Measurements from ENCODE around the gene PRUNE2. TPM values are rescaled to one million over a fixed set of nuclear protein-coding genes. Genes with fewer than 3 reads are reported as not detected.
"Not testable (repeated sequence)": the region's sequence is repeated elsewhere in the genome, so short reads cannot be mapped to it uniquely, and the experiment has no call there.

PRUNE2 gene
- total and polyA plus RNA-seq, 12 donors, result 0.87 to 5.7 (median 1.6) TPM

- 71 to 75% methylated on average over 4 of the region's 4 CpGs for WGBS, 2 donors
- DNase-seq (no peak), ATAC-seq (no peak)
- peaks cover 0 to 3% (median 0%) of the 10 kb centered on the region in 7 donors for H3K27me3 ChIP-seq
- peak overlapping the region in 1 of 10 donors; percentile 62 for H3K27ac ChIP-seq
- intact Hi-C loops (cut with DNase I), result no loop called here
- H3K4me1 ChIP-seq, result peaks cover 0 to 24% (median 0%) of the 10 kb centered on the region in 9 donors
- H3K9me3 ChIP-seq, result peaks cover 0 to 12% (median 0%) of the 10 kb centered on the region in 11 donors
- H3K36me3 ChIP-seq, result no peaks in the 10 kb centered on the region
- H3K4me3 ChIP-seq, result no peak overlapping the region
- TF ChIP-seq, protein P1, sequence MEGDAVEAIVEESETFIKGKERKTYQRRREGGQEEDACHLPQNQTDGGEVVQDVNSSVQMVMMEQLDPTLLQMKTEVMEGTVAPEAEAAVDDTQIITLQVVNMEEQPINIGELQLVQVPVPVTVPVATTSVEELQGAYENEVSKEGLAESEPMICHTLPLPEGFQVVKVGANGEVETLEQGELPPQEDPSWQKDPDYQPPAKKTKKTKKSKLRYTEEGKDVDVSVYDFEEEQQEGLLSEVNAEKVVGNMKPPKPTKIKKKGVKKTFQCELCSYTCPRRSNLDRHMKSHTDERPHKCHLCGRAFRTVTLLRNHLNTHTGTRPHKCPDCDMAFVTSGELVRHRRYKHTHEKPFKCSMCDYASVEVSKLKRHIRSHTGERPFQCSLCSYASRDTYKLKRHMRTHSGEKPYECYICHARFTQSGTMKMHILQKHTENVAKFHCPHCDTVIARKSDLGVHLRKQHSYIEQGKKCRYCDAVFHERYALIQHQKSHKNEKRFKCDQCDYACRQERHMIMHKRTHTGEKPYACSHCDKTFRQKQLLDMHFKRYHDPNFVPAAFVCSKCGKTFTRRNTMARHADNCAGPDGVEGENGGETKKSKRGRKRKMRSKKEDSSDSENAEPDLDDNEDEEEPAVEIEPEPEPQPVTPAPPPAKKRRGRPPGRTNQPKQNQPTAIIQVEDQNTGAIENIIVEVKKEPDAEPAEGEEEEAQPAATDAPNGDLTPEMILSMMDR (IDR thresholded peaks at IDR 0.05), result no peak
Observed at GRCh38 chr9:76598981-76599380, 306.9 kb downstream of the PRUNE2 start.

DNA sequence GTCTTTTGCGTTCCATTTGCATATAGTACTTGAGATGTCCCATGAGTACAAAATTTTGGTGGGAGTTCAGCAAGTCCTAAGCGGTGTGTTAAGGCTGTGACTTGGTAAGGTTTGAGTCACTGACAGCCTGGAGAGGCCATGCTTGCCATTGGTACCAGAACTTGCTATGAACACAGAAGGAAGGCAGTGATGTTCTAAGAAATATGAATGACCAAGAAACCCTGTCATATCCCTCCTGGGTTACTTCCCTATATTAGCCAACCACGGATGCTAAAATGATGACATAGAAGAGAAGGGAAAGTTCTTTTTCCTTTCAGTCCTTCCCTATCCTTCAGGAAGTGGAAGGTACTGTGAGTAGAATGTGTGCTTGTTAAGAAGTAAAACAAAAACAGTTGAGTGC lies 310.3 kb downstream of the PRUNE2 start:
- H3K27me3 ChIP-seq, result peaks cover 0 to 3% (median 0%) of the 10 kb centered on the region in 7 donors
- H3K9me3 ChIP-seq, result no peaks in the 10 kb centered on the region
- H3K36me3 ChIP-seq, result no peaks in the 10 kb centered on the region
- no peak for DNase-seq
- TF ChIP-seq, protein P1 (IDR thresholded peaks at IDR 0.05), result no peak
- peaks cover 0 to 49% (median 0%) of the 10 kb centered on the region in 9 donors for H3K4me1 ChIP-seq
- H3K4me3 ChIP-seq, result no peak overlapping the region
- ATAC-seq, result peak in 6 of 8 donors; percentile 24 to 66 (median 52)
- intact Hi-C loops (cut with DNase I), result no loop called here
- 49 to 62% methylated on average over 3 of the region's 3 CpGs for WGBS, 2 donors
- H3K27ac ChIP-seq, result peak overlapping the region in 1 of 10 donors; percentile 54

DNA sequence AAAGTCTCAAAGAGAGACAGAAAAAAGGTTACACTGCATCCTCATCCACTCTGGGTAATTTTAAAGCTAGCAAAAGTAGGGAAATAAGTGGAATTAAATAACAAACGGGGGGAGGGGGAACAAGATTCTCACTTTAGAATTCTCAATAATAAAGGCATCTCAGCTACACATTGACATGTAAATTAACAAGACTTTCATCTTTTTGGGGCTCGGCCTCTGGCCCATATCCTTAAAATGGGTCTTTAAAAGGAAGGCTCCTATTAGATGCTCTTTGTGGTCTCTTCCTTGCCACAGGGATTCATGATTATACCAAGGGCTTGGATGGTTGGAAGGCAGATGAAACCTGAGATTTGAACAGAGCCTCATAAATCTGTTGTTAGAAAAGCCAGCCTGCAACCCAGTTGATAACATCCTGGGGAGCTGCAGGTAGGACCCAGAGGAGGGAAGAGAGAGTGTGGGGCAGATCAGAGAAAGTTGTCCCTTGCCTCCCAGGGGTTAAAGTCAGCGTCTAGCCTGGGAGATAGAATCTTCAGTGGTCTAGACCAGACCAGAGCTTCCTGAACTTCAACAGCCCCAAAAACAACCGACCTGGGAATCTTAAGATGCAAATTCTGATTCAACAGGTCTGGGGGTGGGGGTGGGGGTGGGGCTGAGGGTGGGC lies 311.0 kb downstream of the PRUNE2 start:
- WGBS, 2 donors, result 50 to 63% methylated on average over 4 of the region's 4 CpGs
- no peak for ATAC-seq
- TF ChIP-seq, protein P1 (IDR thresholded peaks at IDR 0.05), result no peak

DNA sequence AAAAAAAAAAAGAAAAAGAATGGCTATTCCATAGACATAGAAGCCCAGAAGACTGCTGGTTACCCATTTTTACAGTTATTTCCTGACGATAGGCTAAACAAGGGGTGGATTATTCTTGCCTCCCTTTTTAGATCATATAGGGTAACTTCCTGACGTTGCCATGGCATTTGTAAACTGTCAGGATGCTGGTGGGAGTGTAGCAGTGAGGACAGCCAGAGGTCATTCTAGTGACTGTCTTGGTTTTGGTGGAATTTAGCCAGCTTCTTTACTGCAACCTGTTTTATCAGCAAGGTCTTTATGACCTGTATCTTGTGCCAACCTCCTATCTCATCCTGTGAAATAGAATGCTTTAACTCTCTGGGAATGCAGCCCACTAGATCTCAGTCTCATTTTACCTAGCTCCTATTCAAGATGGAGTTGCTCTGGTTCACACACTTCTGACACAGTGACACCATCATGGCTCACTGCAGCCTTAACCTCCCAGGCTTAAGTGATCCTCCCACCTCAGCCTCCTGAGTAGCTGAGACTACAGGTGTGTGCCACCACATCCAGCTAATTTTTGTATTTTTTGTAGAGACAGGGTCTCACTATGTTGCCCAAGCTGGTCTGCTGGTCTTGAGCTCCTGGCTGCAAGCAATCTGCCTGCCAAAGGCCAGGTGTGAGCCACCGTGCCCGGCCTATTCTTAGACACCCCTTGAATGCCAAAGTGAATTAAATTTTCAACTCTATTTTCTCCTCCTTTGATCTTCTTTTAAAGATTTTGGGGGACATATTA lies 311.8 kb downstream of the PRUNE2 start:
- 32% methylated on average over 4 of the region's 4 CpGs for WGBS, 2 donors
- ATAC-seq; H3K36me3 ChIP-seq; DNase-seq; intact Hi-C loops (cut with DNase I); H3K27ac ChIP-seq; H3K4me3 ChIP-seq; H3K27me3 ChIP-seq; H3K9me3 ChIP-seq: not testable (repeated sequence)
- H3K4me1 ChIP-seq, result peaks cover 0 to 50% (median 0%) of the 10 kb centered on the region in 9 donors

More for the DNA sequence above, 311.0 kb downstream of the PRUNE2 start:
- Histone ChIP-seq H3K27ac (peak overlapping the region in 1 of 10 donors; percentile 54), H3K27me3 (peaks cover 0 to 3% (median 0%) of the 10 kb centered on the region in 7 donors), H3K4me3 (no peak overlapping the region), H3K36me3 (no peaks in the 10 kb centered on the region), H3K9me3 (no peaks in the 10 kb centered on the region), H3K4me1 (peaks cover 0 to 50% (median 0%) of the 10 kb centered on the region in 9 donors)
- DNase-seq, result no peak
- intact Hi-C loops (cut with DNase I), result no loop called here

Data from heart right ventricle (tissue), 16 donors.